GM19193 (cell line): Measurements from ENCODE around the gene KLHL26.

Experiments
- POLR2A ChIP-seq: IDR thresholded peaks from 4 replicates; pipeline ENCODE4 v1.6.1; 2011; ENCODE audit not compliant: insufficient read depth, insufficient read length; ENCODE audit errors: extremely low read depth

The KLHL26 gene

DNA sequence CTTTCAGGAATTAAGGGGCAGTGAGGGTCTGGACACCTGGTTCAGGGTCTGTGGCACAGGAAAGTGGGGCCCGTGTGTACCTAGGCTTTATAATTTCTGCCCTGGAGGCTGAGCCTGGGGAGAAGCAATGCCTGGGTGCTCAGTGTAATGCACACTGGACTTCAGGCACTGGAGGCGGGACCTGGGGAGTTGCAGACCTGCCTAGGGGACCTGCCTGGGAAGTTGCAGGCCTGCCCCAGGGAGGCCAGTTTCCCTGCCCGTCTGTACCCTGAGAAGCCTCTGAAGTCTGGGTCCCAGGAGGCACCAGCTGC is 26.6 kb upstream of the KLHL26 start:
- TF ChIP-seq POLR2A = no peak

DNA sequence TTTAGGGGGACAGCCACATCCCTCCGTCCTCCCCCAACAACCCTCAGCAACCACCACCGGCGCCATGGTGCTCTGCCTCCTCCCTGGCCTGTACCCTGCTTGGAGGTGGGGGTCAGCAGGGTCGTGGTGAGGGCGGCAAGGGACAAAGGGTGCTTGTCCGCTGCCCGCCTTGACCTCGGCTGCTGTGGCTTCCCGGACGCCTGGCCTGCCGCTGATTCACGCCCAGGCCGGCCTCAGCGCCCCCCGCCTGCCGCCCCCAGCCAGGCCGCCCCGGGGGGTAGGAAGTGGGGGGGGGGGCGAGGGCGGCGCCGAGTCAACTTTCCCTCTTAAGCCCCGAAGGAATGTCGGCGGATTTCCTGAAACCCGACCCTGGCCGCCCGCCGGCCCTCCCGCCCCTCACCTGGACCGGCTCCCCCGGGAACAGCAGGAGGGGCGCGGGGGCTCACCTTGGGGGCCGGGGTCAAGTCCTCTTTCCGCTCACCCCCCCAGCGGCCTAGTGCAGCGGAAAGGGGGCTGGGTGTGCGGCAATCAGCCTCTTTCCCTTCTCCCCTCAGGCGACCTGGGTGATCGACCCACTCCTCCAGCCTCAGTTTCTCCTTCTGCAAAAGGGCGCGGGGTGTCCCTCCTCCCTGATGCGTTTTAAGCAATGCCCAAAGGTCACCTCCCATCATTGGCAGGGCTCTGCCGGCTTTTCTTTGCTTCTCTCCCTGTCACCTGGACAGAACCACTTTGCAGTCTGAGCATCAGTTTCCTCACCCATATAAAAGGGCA is 26.1 kb upstream of the KLHL26 start:
- no peak for TF ChIP-seq POLR2A

DNA sequence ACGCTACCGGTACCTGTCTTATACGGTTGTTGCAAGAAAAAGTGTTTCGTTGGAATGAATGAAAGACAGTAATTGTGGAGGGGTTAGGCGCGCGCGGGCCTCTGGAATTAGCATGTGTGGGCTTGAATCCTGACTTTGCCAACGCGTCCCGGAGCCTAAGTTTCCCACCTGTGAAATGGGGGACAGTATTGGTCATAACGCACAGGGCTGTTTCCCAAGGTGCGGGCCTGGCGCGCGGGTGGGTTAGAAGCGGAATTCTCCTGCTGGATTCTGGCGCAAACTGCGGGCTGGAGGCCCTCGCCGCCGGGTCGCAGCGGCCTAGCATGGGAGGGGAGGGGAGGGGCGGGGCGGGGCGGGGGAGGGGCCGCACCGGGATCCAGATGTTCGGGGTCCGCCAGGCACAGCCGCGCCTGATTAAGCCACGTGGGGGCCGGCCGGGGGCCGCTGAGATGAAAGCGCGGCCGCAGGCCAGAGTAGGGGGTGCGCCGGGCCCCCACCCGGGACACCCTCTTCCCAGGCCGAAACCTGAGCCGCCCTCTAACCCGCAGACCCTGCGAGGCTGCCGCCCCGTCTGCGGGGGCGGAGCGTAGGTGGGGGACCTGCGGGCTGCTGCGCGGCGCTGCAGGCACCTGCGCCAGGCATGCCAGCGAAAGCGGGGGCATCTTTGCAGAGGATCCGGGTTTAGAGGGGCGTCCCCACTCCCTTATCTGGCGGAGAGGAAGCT is 25.3 kb upstream of the KLHL26 start:
- TF ChIP-seq POLR2A = no peak

DNA sequence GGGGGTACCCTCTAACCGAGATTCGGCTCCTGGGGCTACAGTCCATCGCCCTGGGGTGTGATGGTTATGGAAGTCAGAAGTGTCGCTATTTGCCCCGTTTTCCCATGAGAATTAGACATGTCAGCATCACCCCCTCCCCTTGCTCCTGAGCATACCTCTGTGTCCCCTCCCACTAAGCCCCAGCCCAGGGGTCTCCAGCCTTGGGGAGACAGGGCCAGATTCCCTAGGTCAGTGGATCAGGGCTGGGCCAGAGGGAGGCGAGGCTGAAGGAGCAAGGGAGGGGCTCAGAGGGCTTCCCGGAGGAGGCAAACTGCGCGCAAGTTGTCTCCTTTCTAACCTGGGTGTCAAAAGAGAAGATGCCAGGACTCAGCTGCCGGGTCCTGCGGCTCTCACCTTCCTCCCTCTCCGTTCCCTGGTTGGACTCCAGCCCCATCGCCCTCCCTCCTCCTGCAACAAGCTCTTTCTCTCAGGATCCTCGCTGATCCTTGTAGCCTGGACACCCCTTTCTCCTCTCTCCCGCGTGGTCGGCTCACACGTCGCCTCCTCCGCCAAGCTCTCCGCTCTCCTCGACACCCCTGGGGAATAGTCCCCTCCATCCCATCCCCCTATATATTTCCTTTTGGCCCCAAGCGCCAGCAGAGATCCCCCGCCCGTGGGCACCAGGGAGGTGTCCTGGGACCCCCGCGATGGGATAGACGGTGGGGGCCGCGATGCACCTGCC is 24.6 kb upstream of the KLHL26 start:
- TF ChIP-seq POLR2A = no peak

DNA sequence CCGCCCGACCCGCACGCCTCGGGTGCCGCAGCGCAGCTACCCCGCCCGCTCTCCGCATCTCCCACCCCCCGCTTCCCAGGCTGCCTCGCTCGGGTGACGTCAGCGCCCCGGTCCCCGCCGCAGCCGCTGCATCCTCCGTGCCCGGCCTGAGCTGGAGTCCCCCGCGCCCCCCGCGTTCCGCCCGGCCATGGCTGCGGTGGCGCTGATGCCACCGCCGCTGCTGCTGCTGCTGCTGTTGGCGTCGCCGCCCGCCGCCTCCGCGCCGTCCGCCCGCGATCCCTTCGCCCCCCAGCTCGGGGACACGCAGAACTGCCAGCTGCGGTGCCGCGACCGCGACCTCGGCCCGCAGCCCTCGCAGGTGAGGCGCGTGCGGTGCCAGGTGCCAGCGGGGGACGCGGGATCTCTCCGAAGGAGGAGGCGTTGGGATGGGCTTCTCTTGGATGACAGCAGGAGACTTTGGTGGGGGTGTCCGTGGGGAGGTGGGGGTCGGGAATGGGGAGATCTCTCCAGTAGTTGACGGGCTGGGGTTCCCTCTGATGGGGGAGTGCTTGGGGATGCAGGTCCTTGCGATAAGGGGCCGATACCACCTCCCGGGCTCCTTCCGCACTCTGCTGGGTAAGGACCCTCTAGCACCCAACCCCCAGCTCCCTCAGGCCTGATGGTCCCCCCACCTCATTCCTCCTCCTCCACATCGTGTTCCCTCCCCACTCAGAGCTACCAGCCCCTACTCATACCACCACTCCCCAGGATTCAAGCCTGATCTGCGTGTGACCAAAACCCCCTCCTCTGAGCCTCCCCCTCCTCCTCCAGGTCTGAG is 23.8 kb upstream of the KLHL26 start, which contains the start of gene TMEM59L:
Gene TMEM59L, plus strand, starts transcription at position 99 of the 817 bp plus-strand sequence. Its CDS starts 89 bp downstream, at position 188.
- no peak for TF ChIP-seq POLR2A

DNA sequence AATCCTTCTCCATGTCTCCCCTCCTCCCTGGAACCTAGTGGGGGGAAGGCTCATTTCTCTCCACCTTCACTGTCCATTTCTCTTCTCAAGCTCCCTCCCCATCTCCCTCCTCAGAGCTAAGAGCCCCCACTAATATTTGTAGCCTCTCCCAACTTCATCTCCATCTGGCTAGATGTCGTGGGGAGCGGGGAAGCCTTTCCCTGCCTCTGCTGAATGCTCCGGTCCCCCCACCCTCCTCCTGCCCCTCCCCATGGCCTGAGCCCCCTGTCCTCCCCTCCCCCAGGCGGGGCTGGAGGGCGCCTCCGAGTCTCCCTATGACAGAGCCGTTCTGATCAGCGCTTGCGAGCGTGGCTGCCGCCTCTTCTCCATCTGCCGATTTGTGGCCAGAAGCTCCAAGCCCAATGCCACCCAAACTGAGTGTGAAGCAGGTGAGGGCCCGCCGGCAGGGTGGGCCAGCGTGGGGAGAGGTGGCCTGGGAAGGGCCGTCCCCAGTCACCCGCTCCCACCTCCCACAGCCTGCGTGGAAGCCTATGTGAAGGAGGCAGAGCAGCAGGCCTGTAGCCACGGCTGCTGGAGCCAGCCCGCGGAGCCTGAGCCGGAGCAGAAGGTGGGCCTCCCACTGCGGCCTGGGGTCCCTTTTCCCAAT is 23.1 kb upstream of the KLHL26 start:
- TF ChIP-seq POLR2A = no peak

DNA sequence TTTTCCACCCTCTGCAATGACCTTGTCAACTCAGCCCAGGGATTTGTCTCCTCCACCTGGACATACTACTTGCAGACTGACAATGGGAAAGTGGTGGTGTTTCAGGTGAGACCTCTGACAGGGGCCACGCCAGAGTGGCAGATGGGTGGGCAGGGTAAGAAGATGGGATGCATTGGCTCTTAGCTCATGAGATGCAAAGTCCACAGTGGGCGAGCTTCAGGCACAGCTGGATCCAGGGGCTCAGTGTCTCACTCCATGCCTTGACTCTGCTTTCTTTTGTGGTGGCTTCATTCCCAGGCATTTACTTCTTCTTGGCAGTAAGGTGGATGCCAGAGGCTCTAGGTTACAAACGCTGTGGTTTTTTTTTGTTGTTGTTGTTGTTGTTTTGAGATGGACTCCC is 20.8 kb upstream of the KLHL26 start:
- no peak for TF ChIP-seq POLR2A

DNA sequence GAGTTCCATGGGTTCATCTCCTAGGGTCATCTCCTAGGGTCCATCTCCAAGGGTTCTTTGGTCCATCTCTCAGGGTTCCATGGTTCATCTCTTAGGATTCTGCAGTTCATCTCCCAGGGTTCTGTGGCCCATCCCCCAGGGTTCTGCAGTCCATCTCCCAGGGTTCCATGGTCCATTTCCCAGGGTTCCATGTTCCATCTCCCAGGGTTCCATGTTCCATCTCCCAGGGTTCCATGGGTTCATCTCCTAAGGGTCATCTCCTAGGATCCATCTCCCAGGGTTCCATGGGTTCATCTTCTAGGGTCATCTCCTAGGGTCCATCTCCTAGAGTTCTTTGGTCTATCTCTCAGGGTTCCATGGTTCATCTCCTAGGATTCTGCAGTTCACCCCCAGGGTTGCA is 19.3 kb upstream of the KLHL26 start:
- TF ChIP-seq POLR2A = no peak

DNA sequence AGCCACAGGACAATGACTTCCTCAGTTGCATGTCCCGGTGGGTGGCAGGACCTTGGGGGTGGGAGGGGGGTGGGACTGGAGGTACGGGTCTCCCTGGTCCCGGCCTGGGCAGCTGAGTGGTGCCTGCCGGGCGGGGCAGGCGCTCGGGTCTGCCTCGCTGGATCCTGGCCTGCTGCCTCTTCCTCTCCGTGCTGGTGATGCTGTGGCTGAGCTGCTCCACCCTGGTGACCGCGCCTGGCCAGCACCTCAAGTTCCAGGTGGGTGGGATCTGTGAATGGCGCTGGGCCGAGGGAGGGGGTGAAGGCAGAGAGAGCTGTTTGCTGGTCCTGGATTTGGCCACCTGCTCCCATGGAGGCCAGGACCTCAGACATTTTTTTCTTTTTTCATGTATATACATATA is 18.6 kb upstream of the KLHL26 start:
- no peak for TF ChIP-seq POLR2A

DNA sequence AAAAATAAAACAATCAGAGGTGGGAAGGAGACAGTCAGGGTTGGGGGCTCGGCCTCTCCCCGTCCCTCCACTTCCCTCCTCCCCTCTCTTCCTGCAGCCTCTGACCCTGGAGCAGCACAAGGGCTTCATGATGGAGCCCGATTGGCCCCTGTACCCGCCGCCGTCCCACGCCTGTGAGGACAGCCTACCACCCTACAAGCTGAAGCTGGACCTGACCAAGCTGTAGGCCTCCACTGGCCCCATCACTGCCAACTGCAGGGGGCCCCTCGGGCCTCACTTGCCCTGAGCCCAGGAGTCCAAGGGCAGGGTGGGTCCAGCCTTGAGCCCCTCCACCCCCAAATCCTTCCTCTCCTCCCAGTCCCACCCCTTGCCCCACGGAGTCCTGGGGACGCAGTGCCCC is 16.5 kb upstream of the KLHL26 start:
- TF ChIP-seq POLR2A = no peak

DNA sequence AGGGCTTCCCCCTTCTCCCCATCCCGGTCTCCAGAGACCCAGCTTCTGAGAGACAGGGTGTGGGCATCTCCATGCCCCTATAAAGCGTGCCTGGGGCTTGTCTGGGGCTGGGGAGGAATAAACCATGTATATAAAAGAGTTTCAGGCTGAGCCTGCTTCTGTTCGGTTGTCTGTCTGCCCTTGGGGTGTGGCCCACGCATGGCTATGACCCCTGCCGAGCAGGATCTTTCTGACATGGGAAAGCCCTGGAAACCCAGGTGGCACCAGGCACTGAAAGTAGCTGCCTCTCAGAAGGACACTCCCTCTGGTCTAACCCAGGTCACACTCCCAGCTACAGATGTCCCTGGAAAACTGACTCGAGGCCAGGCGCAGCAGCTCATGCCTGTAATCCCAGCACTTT is 15.9 kb upstream of the KLHL26 start:
- TF ChIP-seq POLR2A = no peak

DNA sequence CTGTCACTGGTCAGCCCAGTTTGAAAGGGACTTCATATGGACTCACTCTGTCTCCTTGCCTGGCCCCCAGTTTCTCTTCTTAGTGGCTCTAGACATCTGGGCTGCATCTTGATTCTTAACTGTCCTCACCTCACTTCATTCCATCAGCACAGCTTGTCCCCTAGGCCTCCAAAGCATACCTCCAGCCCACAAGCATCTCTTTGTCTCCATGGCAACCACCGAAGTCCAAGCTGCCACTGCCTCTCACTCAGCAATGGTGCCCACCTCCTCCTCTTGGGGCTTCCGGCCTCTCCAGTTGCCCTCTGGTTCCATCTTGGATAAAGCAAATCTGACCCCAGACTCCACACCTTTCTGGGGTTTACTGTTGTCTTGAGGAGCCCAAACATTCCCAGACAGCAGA is 9.9 kb upstream of the KLHL26 start:
- TF ChIP-seq POLR2A = no peak

DNA sequence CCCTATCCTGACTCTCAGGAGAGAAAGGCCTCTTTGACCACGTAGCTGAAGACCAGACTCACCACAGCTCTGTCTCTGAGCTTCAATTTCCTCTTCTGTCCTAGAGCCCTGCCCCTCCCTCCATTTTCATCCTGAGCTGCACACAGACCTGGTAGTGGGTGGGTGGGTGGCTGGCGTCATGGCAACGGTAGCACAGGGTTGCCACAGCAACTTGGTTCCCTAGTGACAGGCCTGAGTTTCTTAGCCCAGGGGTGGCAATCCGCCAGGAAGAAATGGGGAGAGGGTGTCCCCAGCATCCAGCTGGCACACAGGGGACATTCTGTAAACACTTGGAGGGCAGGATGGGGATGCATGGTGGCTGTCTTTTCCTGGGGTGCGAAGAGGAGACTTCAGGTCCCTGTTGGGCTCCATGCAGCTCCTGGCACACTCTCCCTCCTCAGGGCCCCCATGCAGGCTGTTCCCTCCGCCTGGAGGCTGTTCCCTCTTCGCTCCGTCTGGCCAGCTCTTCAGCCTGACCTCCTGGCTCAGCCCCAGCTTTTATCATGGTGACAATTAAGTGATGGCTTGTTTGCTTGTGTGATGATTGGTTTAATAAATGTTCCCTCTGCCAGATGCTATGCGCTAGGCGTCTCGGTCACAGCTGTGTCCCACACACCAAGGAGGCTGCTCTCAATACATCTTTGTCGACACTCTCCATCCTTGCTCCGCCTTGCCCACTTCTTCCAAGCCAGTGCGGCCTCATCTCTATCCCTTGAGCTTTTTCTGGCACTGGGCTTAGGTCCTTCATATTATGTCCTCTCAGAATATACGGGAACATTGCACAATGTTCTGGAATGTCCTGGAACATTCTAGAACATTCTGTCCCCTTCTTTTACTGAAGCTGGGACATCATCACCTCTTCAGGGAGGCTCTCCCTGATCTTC is 7.4 kb upstream of the KLHL26 start:
- no peak for TF ChIP-seq POLR2A
